Thoracic aorta (tissue), 2 donors: ENCODE data around the gene SYDE2. TPM values are rescaled to one million over a fixed set of nuclear protein-coding genes. Genes with fewer than 3 reads are reported as not detected.
"Not testable (repeated sequence)": the region's sequence is repeated elsewhere in the genome, so short reads cannot be mapped to it uniquely, and the experiment has no call there.

ENCODE experiments used
- ATAC-seq: fragments of 150-250 bp; one replicate; pipeline ENCODE4 v1.8.0; 2017; ENCODE audit warnings: low read depth; ENCODE audit not compliant: insufficient number of reproducible peaks, low FRiP score
- DNase-seq: peaks from one replicate; pipeline ENCODE4 v3.0.0-alpha.2; 2020; ENCODE audit warnings: low spot score
- H3K27ac ChIP-seq, 2 donors: fragments of 200-600 bp; sonication (generic); 1 replicate in 1 of 2; 2 replicates in 1 of 2; pipeline ENCODE4 v1.5.1; 2016; ENCODE audit warnings: mild to moderate bottlenecking in 2 of 2, moderate library complexity in 2 of 2
- H3K27me3 ChIP-seq: fragments of 200-600 bp; sonication (generic); replicated peaks from 2 replicates; pipeline ENCODE4 v1.6.0; 2016; ENCODE audit warnings: mild to moderate bottlenecking; ENCODE audit not compliant: insufficient read depth
- H3K36me3 ChIP-seq: fragments of 200-600 bp; sonication (generic); one replicate; pipeline ENCODE4 v1.5.1; 2016
- H3K4me1 ChIP-seq, 2 donors: fragments of 200-600 bp; sonication (generic); 1 replicate in 1 of 2; 2 replicates in 1 of 2; pipeline versions ENCODE4 v1.5.1 to v1.6.0; 2016; ENCODE audit warnings: low read depth in 2 of 2, mild to moderate bottlenecking in 1 of 2; ENCODE audit not compliant: control insufficient read depth in 1 of 2
- H3K4me3 ChIP-seq: fragments of 200-600 bp; sonication (generic); 2 replicates; pipeline ENCODE4 v1.5.1; 2016; ENCODE audit warnings: mild to moderate bottlenecking
- H3K9me3 ChIP-seq: fragments of 200-600 bp; sonication (generic); 2 replicates; pipeline ENCODE4 v1.5.1; 2016
- CTCF ChIP-seq: fragments of 200-600 bp; sonication (generic); IDR thresholded peaks from one replicate; pipeline ENCODE4 v1.5.1; 2019; ENCODE audit warnings: antibody characterized with exemption
- total RNA-seq, 2 donors: library from RNA; depleted of rRNA; stranded (reverse); fragments of >200 nt; gene quantifications; one replicate each; pipeline versions ENCODE4 v1.1.0 to v1.2.3, GENCODE V29; 2016

Gene SYDE2
- total RNA-seq, 2 donors from 2014 or later = 13.4 to 17.0 TPM

- Histone ChIP-seq H3K27ac (no peak overlapping the region), H3K36me3 (no peaks in the 10 kb centered on the region), H3K27me3 (no peaks in the 10 kb centered on the region), H3K9me3 (no peaks in the 10 kb centered on the region), H3K4me3 (no peak overlapping the region), H3K4me1 (peaks cover 7 to 18% of the 10 kb centered on the region in 2 donors)
- ATAC-seq (no peak), DNase-seq (no peak)
- TF ChIP-seq CTCF = no peak
Measured at GRCh38 chr1:85189120-85189519, 11.7 kb downstream of the SYDE2 start.

- no peak overlapping the region for H3K27ac ChIP-seq
- no peaks in the 10 kb centered on the region for H3K36me3 ChIP-seq
- no peaks in the 10 kb centered on the region for H3K9me3 ChIP-seq
- peaks cover 9 to 24% of the 10 kb centered on the region in 2 donors for H3K4me1 ChIP-seq
- ATAC-seq (no peak), DNase-seq (no peak)
- no peaks in the 10 kb centered on the region for H3K27me3 ChIP-seq
- TF ChIP-seq CTCF = no peak
- H3K4me3 ChIP-seq = no peak overlapping the region
Measured at GRCh38 chr1:85188530-85188929, 12.3 kb downstream of the SYDE2 start.

GRCh38 chr1:85187021-85187420, 13.8 kb downstream of the SYDE2 start:
- ATAC-seq, H3K27ac ChIP-seq, H3K27me3 ChIP-seq, DNase-seq, H3K36me3 ChIP-seq, H3K9me3 ChIP-seq, H3K4me3 ChIP-seq: not testable (repeated sequence)
- H3K4me1 ChIP-seq = peaks cover 20 to 34% of the 10 kb centered on the region in 2 donors

- Histone ChIP-seq H3K4me3 (no peak overlapping the region), H3K9me3 (no peaks in the 10 kb centered on the region), H3K27ac (no peak overlapping the region), H3K27me3 (no peaks in the 10 kb centered on the region), H3K4me1 (peaks cover 16 to 23% of the 10 kb centered on the region in 2 donors), H3K36me3 (no peaks in the 10 kb centered on the region)
- no peak for TF ChIP-seq CTCF
- ATAC-seq (no peak), DNase-seq (no peak)
Measured at GRCh38 chr1:85184245-85184644, 16.6 kb downstream of the SYDE2 start.

- H3K4me1 ChIP-seq = peaks cover 16 to 23% of the 10 kb centered on the region in 2 donors
- TF ChIP-seq CTCF = no peak
- ATAC-seq (no peak), DNase-seq (no peak)
- H3K27me3 ChIP-seq = no peaks in the 10 kb centered on the region
- H3K4me3 ChIP-seq = peak overlapping the region; percentile 41
- no peaks in the 10 kb centered on the region for H3K9me3 ChIP-seq
- H3K27ac ChIP-seq = peak overlapping the region in 1 of 2 donors; percentile 13
- no peaks in the 10 kb centered on the region for H3K36me3 ChIP-seq
Measured at GRCh38 chr1:85182700-85183099, 18.1 kb downstream of the SYDE2 start.

- Histone ChIP-seq H3K27ac (no peak overlapping the region), H3K36me3 (no peaks in the 10 kb centered on the region), H3K9me3 (no peaks in the 10 kb centered on the region), H3K4me3 (no peak overlapping the region), H3K27me3 (no peaks in the 10 kb centered on the region), H3K4me1 (peaks cover 16 to 23% of the 10 kb centered on the region in 2 donors)
- DNase-seq = no peak
- ATAC-seq = no peak
- TF ChIP-seq CTCF = no peak
Measured at GRCh38 chr1:85180869-85181268, 19.9 kb downstream of the SYDE2 start.
